Stimulated activated naive CD8-positive, alpha-beta T cell treated with anti-CD3 and anti-CD28 coated beads, Interleukin-15, Interleukin-2, amounts not matched to agents 100 ng/mL and 50 ng/mL, for 24 hours (primary cell): ENCODE data around the gene RPTN.

Source experiments
- H3K27ac Mint-ChIP-seq: one replicate; pipeline ENCODE4 v1.8.0; 2021; ENCODE audit warnings: mild to moderate bottlenecking, mixed read lengths
- H3K27me3 Mint-ChIP-seq: one replicate; pipeline ENCODE4 v1.8.0; 2021; ENCODE audit warnings: mixed read lengths
- H3K36me3 Mint-ChIP-seq: one replicate; pipeline ENCODE4 v1.8.0; 2021; ENCODE audit warnings: low read depth, mixed read lengths
- H3K4me1 Mint-ChIP-seq: one replicate; pipeline ENCODE4 v1.8.0; 2021; ENCODE audit warnings: low read depth, mixed read lengths
- H3K4me3 Mint-ChIP-seq: one replicate; pipeline ENCODE4 v1.8.0; 2021; ENCODE audit warnings: mild to moderate bottlenecking, mixed read lengths
- H3K9me3 Mint-ChIP-seq: one replicate; pipeline ENCODE4 v1.8.0; 2021; ENCODE audit warnings: mixed read lengths

The RPTN gene

GRCh38 chr1:152109998-152110294 lies 49.1 kb downstream of the RPTN start:
- H3K36me3 Mint-ChIP-seq = no peaks in the 10 kb centered on the region

GRCh38 chr1:152109231-152109997 lies 49.6 kb downstream of the RPTN start:
- no peak overlapping the region for H3K4me3 Mint-ChIP-seq
- peaks cover 7% of the 10 kb centered on the region for H3K27me3 Mint-ChIP-seq
- no peaks in the 10 kb centered on the region for H3K9me3 Mint-ChIP-seq

More at GRCh38 chr1:152109998-152110294, 49.1 kb downstream of the RPTN start:
- H3K27me3 Mint-ChIP-seq = peaks cover 5% of the 10 kb centered on the region
- H3K4me1 Mint-ChIP-seq = no peaks in the 10 kb centered on the region
- no peaks in the 10 kb centered on the region for H3K9me3 Mint-ChIP-seq
- H3K4me3 Mint-ChIP-seq = no peak overlapping the region
- no peak overlapping the region for H3K27ac Mint-ChIP-seq

GRCh38 chr1:152108882-152109222 lies 50.2 kb downstream of the RPTN start:
- H3K36me3 Mint-ChIP-seq = no peaks in the 10 kb centered on the region
- H3K27ac Mint-ChIP-seq = no peak overlapping the region
- H3K4me3 Mint-ChIP-seq = no peak overlapping the region
- no peaks in the 10 kb centered on the region for H3K4me1 Mint-ChIP-seq
- H3K27me3 Mint-ChIP-seq = peaks cover 8% of the 10 kb centered on the region
- no peaks in the 10 kb centered on the region for H3K9me3 Mint-ChIP-seq

More at GRCh38 chr1:152109231-152109997, 49.6 kb downstream of the RPTN start:
- Mint-ChIP-seq H3K27ac (no peak overlapping the region), H3K36me3 (no peaks in the 10 kb centered on the region), H3K4me1 (no peaks in the 10 kb centered on the region)

DNA sequence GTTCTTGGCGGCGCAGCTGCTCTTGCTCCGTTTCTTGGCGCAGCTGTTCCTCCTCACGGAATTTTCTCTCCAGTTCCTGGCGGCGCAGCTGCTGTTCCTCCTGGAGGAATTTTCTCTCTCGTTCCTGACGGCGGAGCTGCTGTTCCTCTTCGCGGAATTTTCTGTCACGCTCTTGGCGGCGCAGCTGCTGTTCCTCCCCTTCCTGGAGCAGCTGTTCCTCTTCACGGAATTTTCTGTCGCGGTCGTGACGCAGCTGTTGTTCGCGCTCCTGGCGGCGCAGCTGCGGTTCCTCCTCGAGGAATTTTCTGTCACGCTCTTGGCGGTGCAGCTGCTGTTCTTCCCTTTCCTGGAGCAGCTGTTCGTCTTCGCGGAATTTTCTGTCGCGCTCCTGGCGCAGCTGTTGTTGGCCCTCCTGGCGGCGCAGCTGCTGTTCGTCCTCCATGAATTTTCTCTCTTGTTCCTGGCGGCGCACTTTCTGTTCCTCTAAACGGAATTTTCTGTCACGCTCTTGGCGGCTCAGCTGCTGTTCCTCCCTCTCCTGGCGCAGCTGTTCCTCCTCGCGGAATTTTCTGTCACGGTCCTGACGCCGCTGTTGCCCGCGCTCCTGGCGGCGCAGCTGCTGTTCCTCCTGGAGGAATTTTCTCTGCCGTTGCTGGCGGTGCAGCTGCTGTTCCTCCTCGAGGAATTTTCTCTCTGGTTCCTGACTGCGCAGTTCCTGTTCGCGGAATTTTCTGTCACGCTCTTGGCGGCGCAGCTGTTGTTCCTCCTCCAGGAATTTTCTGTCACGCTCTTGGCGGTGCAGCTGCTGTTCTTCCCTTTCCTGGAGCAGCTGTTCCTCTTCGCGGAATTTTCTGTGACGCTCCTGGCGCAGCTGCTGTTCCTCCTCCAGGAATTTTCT lies 50.8 kb downstream of the RPTN start:
- Mint-ChIP-seq H3K4me1 (no peaks in the 10 kb centered on the region), H3K4me3 (no peak overlapping the region), H3K36me3 (no peaks in the 10 kb centered on the region), H3K9me3 (no peaks in the 10 kb centered on the region), H3K27ac (peak overlapping the region; percentile 39), H3K27me3 (peaks cover 13% of the 10 kb centered on the region)

DNA sequence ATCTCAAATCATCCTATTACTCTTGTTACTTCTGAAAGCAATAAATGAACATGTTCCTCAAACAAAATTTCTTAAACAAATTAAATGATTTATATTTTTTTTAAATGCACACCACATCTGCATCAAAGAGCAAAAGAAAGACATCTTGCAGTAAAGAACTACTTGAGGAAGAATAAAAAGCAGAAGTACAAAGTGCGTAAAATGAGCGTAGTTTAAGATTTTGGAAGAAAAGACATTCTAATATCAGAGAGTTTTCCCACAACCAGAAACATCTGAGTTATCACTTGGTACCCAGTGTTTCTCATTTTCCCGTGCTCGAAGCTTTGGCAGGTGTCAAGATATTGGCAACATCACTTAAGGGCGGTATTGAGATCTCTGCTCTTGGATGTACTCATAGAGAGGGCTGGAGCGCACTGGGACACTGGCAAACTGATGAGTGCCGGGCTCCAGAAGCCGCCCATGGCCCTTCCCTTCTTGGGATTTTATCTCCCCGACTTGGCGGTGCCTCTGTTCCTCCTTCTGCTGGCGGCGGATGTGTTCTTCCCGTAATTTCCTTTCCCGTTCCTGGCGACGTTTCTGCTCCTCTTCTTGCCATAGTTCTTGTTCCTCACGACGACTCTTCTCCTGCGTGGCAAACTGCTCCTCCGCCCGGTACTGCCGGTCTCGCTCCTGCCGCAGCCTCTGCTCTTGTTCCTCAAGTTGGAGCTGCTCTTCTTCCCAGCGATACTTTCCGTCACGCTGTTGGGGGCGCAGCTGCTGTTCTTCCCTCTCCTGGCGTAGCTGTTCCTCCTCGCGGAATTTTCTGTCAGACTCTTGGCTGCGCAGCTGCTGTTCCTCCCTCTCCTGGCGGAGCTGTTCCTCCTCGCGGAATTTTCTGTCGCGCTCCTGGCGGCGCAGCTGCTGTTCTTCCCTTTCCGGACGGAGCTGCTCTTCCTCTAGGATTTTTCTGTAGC lies 51.7 kb downstream of the RPTN start:
- no peaks in the 10 kb centered on the region for H3K4me1 Mint-ChIP-seq
- no peaks in the 10 kb centered on the region for H3K36me3 Mint-ChIP-seq
- H3K4me3 Mint-ChIP-seq = no peak overlapping the region
- no peaks in the 10 kb centered on the region for H3K9me3 Mint-ChIP-seq
- peaks cover 18% of the 10 kb centered on the region for H3K27me3 Mint-ChIP-seq
- no peak overlapping the region for H3K27ac Mint-ChIP-seq

DNA sequence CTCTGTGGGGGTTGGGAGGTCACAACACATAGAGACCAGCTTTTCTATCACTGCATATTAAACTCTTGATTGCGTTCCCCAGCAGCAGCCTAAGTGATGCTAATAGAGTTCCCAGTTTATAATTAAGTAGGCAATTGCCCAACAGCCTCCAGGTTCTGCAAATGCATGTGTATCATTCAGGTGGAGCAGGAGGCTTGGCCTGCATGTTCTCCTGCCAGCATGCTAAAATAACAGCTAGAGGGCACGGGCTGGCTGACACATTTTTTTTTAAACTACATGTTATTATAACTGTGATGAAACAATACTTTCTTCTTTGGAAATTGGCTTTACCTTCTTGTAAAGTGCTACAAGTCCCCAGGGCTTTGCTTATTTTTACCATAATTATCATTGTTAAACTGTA lies 54.2 kb downstream of the RPTN start:
- Mint-ChIP-seq H3K36me3 (no peaks in the 10 kb centered on the region), H3K4me3 (no peak overlapping the region), H3K27me3 (peaks cover 31% of the 10 kb centered on the region), H3K27ac (no peak overlapping the region), H3K4me1 (no peaks in the 10 kb centered on the region), H3K9me3 (no peaks in the 10 kb centered on the region)
